Measurements from ENCODE around the gene KRT4.

The KRT4 gene

GRCh38 chr12:52833922-52834726 is 20.2 kb upstream of the KRT4 start, which contains the start of gene KRT79:
Gene KRT79, minus strand, starts transcription at chr12:52834311. Its CDS starts 51 bp downstream, at chr12:52834260.
- no peaks in the 10 kb centered on the region for H3K9me3 Mint-ChIP-seq
- H3K27me3 Mint-ChIP-seq: peaks cover 24% of the 10 kb centered on the region
- ATAC-seq (replicated peaks; ENCODE audit: extremely low read depth, poor library complexity, severe bottlenecking): no peak
- no peak within 1 kb of the TSS for H3K4me3 Mint-ChIP-seq
- DNase-seq (ENCODE audit: low spot score in 2 of 2): no peak
- no peaks in the 10 kb centered on the region for H3K36me3 Mint-ChIP-seq (ENCODE audit: insufficient read depth)
- H3K27ac Mint-ChIP-seq (ENCODE audit: low read depth): no peak within 1 kb of the TSS
- H3K4me1 Mint-ChIP-seq: peaks cover 20% of the 10 kb centered on the region

- ATAC-seq (replicated peaks; ENCODE audit: extremely low read depth, poor library complexity, severe bottlenecking) (no peak), DNase-seq (ENCODE audit: low spot score in 2 of 2) (no peak)
- Mint-ChIP-seq H3K27me3 (peaks cover 15% of the 10 kb centered on the region), H3K4me1 (peaks cover 20% of the 10 kb centered on the region), H3K27ac (ENCODE audit: low read depth) (no peak overlapping the region), H3K9me3 (no peaks in the 10 kb centered on the region), H3K36me3 (ENCODE audit: insufficient read depth) (no peaks in the 10 kb centered on the region), H3K4me3 (no peak overlapping the region)
Measured at GRCh38 chr12:52832985-52833905, 19.3 kb upstream of the KRT4 start.

- H3K27ac Mint-ChIP-seq (ENCODE audit: low read depth): no peak overlapping the region
- H3K9me3 Mint-ChIP-seq: no peaks in the 10 kb centered on the region
- H3K4me3 Mint-ChIP-seq: no peak overlapping the region
- DNase-seq (ENCODE audit: low spot score in 2 of 2) (no peak), ATAC-seq (replicated peaks; ENCODE audit: extremely low read depth, poor library complexity, severe bottlenecking) (no peak)
- peaks cover 19% of the 10 kb centered on the region for H3K4me1 Mint-ChIP-seq
- peaks cover 7% of the 10 kb centered on the region for H3K27me3 Mint-ChIP-seq
- no peaks in the 10 kb centered on the region for H3K36me3 Mint-ChIP-seq (ENCODE audit: insufficient read depth)
Measured at GRCh38 chr12:52832451-52832850, 18.5 kb upstream of the KRT4 start.

DNA sequence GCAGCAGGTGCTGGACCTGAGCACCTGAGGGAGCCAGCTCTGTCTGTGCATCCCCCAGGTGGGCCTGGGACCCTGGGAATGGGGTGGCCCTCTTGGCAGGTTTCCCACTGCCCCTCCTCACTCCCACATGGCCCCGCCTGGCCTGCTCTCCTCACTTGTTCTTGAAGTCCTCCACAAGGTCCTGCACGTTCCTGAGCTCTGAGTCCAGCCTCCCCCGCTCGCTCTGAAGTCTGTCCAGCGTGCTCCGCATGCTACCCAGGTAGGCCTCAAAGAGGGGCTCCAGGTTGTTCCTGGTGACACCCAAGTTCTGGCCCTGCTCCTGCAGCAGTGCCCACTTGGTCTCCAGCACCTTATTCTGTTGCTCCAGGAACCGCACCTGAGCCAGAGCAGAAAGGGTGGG is 17.3 kb upstream of the KRT4 start:
- DNase-seq (ENCODE audit: low spot score in 2 of 2): no peak
- Mint-ChIP-seq H3K27ac (ENCODE audit: low read depth) (no peak overlapping the region), H3K27me3 (no peaks in the 10 kb centered on the region), H3K4me1 (peaks cover 7% of the 10 kb centered on the region), H3K36me3 (ENCODE audit: insufficient read depth) (no peaks in the 10 kb centered on the region), H3K9me3 (no peaks in the 10 kb centered on the region), H3K4me3 (no peak overlapping the region)
- ATAC-seq (replicated peaks; ENCODE audit: extremely low read depth, poor library complexity, severe bottlenecking): no peak

- DNase-seq (ENCODE audit: low spot score in 2 of 2): no peak
- H3K4me3 Mint-ChIP-seq: no peak overlapping the region
- no peak overlapping the region for H3K27ac Mint-ChIP-seq (ENCODE audit: low read depth)
- H3K36me3 Mint-ChIP-seq (ENCODE audit: insufficient read depth): no peaks in the 10 kb centered on the region
- no peaks in the 10 kb centered on the region for H3K4me1 Mint-ChIP-seq
- no peaks in the 10 kb centered on the region for H3K27me3 Mint-ChIP-seq
- ATAC-seq (replicated peaks; ENCODE audit: extremely low read depth, poor library complexity, severe bottlenecking): no peak
- no peaks in the 10 kb centered on the region for H3K9me3 Mint-ChIP-seq
Measured at GRCh38 chr12:52829986-52830770, 16.3 kb upstream of the KRT4 start.

DNA sequence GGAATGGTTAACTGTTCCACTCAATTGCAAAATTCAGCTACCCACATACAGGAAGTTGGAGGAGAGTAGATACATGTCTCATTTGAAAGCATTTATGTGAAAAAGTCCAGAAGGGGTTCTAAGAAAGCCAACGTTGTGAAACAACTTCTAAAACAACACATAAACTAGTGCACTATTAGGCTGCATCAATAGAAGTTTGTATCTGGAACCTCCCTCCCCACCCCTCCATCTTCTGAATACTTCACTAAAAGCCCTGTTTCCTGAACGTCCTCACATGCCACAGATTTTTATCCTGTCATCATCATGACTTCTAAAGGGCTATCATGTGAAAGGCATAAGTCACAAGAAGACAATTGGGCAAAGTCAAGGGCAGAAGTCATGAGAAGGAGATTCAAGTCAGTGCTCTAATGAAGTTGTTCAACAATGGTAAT is 14.7 kb upstream of the KRT4 start:
- Mint-ChIP-seq H3K36me3 (ENCODE audit: insufficient read depth) (no peaks in the 10 kb centered on the region), H3K4me1 (no peaks in the 10 kb centered on the region), H3K9me3 (no peaks in the 10 kb centered on the region), H3K27ac (ENCODE audit: low read depth) (no peak overlapping the region), H3K4me3 (no peak overlapping the region), H3K27me3 (peaks cover 5% of the 10 kb centered on the region)
- DNase-seq (ENCODE audit: low spot score in 2 of 2) (no peak), ATAC-seq (replicated peaks; ENCODE audit: extremely low read depth, poor library complexity, severe bottlenecking) (no peak)

- Mint-ChIP-seq H3K9me3 (no peaks in the 10 kb centered on the region), H3K4me3 (no peak overlapping the region), H3K27me3 (peaks cover 9% of the 10 kb centered on the region), H3K27ac (ENCODE audit: low read depth) (no peak overlapping the region), H3K36me3 (ENCODE audit: insufficient read depth) (no peaks in the 10 kb centered on the region), H3K4me1 (no peaks in the 10 kb centered on the region)
- DNase-seq (ENCODE audit: low spot score in 2 of 2) (no peak), ATAC-seq (replicated peaks; ENCODE audit: extremely low read depth, poor library complexity, severe bottlenecking) (no peak)
Measured at GRCh38 chr12:52828156-52828555, 14.2 kb upstream of the KRT4 start.

DNA sequence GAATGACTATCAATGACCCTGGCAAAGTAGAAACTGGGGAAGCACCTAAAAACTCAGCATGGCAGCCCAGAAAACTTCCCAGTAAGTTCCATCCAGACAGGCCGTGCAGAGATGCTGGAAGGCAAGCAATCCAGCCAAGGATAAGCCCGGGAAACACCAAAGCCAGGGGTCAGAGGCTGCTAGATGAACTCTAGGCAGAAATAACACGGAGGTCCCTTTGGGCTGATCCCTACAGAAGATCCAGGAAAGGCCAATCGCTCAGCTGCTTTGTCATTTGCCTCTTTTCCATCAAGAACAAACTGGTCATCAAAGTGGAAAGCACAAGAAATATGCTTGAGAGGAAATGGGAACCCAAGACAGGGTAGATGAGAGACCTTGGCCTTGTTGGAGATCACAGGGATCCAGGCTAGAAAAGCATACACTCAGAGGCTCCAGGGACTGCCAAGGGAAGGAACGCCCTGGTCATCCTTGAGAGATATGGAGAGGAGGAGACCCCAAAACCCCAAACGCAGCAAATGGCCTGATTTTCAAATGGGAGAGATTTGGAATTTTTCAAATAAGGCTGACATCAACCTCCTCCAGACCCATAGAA is 13.7 kb upstream of the KRT4 start:
- no peaks in the 10 kb centered on the region for H3K9me3 Mint-ChIP-seq
- ATAC-seq (replicated peaks; ENCODE audit: extremely low read depth, poor library complexity, severe bottlenecking) (no peak), DNase-seq (ENCODE audit: low spot score in 2 of 2) (no peak)
- H3K27me3 Mint-ChIP-seq: peaks cover 15% of the 10 kb centered on the region
- H3K36me3 Mint-ChIP-seq (ENCODE audit: insufficient read depth): no peaks in the 10 kb centered on the region
- no peak overlapping the region for H3K27ac Mint-ChIP-seq (ENCODE audit: low read depth)
- no peak overlapping the region for H3K4me3 Mint-ChIP-seq
- no peaks in the 10 kb centered on the region for H3K4me1 Mint-ChIP-seq

DNA sequence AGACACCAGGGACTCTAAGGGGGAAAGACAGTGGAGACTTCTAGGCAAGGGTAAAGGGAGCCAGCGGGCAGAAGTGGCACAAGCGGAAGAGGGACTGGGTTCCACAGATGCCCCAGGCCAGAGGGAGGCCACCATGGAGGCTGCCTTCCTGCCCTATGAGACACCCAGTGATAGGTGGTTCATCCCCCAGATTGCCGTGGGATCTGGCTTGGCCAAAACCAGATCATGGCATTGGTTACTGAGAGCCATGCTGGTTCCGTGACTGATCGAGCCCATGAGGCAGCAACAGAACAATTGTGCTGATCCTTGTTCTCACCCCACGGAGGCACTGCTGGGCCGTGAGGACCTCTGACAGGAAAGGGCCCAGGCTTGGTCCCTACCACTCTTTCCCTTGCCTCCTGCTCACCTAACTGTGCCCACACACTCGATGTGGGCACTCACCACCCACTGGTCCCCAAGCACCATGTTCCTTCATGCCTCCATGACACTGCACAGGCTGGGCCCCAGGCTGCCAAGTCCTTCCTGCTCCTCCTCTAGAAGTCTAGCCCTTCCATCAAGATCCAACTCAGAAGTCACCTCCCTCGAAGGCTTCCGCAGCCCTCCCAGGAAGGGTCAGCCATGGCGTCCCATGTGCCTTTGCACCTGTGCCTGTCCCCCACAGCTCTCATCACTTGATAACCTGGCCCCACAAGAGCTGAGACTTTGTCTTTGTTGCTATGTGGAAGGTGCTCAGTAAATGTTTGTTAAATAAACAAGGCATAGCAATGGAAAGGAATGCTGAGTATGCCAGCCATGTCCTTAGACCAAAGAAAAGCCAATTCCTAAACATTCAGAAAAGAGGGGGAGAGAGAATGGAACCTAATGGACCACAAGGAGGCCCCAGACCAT is 12.9 kb upstream of the KRT4 start:
- Mint-ChIP-seq H3K36me3 (ENCODE audit: insufficient read depth) (no peaks in the 10 kb centered on the region), H3K27ac (ENCODE audit: low read depth) (no peak overlapping the region)

DNA sequence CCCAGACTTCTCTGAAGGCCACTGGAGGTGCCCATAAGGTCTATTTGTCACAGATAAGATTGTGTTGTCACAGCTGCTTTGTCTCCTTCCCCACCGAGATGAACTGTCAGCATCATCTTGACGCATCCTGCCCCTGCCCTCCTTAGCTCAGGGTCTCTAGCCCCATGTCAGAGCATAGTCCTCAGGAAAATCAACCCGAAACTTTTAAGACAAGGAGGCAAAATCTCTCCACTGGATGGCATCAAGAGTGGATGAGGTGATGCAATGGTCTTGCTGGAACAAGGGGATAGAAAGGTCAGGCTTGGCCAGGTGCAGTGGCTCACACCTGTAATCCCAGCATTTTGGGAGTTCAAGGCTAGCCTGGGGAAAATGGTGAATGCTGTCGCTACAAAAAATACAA is 12.0 kb upstream of the KRT4 start:
- no peaks in the 10 kb centered on the region for H3K9me3 Mint-ChIP-seq
- DNase-seq (ENCODE audit: low spot score in 2 of 2): no peak
- ATAC-seq (replicated peaks; ENCODE audit: extremely low read depth, poor library complexity, severe bottlenecking): no peak
- H3K27me3 Mint-ChIP-seq: peaks cover 16% of the 10 kb centered on the region
- H3K4me1 Mint-ChIP-seq: no peaks in the 10 kb centered on the region
- no peak overlapping the region for H3K27ac Mint-ChIP-seq (ENCODE audit: low read depth)
- no peaks in the 10 kb centered on the region for H3K36me3 Mint-ChIP-seq (ENCODE audit: insufficient read depth)
- H3K4me3 Mint-ChIP-seq: no peak overlapping the region

More for the DNA sequence above, 12.9 kb upstream of the KRT4 start:
- Mint-ChIP-seq H3K9me3 (no peaks in the 10 kb centered on the region), H3K4me3 (no peak overlapping the region), H3K27me3 (peaks cover 16% of the 10 kb centered on the region), H3K4me1 (no peaks in the 10 kb centered on the region)
- DNase-seq (ENCODE audit: low spot score in 2 of 2) (no peak), ATAC-seq (replicated peaks; ENCODE audit: extremely low read depth, poor library complexity, severe bottlenecking) (no peak)

DNA sequence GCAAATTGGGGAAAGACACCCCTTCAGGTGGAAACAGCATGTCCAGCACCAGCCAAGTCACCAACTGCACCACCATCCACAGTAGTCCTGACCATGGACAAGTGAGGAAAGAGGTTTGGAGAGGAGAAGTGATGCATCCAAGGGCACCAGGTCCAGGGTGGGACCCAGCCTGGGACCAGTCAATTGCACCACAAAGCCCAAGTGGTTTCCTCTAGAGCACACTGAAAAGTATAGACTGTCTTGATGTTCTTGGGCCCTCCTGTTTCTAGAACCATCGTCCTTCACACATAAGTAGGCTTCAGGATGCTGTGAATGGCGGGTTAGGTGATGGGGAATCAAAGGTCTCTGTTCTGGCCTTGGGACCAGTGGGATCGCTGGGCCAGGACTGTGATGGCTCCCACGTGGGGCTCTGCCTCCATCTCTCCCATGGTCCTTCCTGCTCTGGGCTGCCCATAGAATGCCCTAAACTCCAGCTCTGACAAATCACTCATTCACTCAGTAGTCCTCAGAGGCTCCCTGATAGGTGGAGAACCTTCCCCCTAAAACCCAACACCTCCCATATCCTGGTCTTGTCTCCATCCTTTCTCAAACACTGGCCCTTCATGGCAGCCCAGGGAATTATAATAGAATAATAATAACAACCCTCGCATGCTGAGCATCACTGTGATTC is 11.0 kb upstream of the KRT4 start:
- Mint-ChIP-seq H3K27ac (ENCODE audit: low read depth) (no peak overlapping the region), H3K27me3 (peaks cover 26% of the 10 kb centered on the region), H3K9me3 (no peaks in the 10 kb centered on the region), H3K4me3 (no peak overlapping the region), H3K36me3 (ENCODE audit: insufficient read depth) (no peaks in the 10 kb centered on the region), H3K4me1 (no peaks in the 10 kb centered on the region)
- DNase-seq (ENCODE audit: low spot score in 2 of 2): no peak
- no peak for ATAC-seq (replicated peaks; ENCODE audit: extremely low read depth, poor library complexity, severe bottlenecking)

Measured in central memory CD8-positive, alpha-beta T cell (primary cell).